ENCODE results near the gene LAMP5.

DNA sequence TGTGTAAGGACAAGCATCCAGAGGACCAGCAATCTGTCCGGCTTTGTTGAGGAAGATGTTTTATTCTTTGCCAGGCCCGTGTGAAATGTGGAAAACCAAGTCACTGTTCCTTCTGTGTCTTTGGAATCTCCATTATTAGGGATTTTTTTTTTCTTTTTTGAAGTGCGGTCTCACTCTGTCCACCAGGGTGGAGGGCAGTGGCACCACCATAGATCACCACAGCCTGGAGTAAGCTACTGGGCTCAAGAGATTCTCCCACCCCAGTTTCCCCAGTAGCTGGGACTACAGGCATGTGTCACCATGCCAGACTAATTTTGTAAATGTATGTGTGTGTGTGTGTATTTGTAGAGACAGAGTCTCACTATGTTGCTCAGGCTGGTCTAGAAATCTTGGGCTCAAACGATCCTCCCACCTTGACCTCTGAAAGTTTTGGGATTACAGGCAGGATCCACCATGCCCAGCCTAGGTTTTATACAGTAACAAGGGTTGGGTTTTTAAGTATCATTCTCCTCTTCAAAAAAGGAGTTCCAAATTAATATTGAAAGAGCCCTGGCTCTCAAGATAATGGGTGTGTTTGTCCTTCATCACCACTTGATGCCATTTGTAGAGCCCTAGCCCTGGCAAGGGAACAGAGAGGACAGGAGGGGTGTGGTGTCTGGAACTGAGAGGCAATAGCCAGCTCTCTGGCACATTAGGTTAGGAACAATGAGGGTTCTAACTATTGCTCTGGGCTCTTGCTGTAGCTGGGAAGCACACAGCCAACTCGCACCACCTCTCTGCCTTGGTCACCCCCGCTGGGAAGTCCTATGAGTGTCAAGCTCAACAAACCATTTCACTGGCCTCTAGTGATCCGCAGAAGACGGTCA, 3.1 kb downstream of the LAMP5 start:
- TF ChIP-seq, protein P1, sequence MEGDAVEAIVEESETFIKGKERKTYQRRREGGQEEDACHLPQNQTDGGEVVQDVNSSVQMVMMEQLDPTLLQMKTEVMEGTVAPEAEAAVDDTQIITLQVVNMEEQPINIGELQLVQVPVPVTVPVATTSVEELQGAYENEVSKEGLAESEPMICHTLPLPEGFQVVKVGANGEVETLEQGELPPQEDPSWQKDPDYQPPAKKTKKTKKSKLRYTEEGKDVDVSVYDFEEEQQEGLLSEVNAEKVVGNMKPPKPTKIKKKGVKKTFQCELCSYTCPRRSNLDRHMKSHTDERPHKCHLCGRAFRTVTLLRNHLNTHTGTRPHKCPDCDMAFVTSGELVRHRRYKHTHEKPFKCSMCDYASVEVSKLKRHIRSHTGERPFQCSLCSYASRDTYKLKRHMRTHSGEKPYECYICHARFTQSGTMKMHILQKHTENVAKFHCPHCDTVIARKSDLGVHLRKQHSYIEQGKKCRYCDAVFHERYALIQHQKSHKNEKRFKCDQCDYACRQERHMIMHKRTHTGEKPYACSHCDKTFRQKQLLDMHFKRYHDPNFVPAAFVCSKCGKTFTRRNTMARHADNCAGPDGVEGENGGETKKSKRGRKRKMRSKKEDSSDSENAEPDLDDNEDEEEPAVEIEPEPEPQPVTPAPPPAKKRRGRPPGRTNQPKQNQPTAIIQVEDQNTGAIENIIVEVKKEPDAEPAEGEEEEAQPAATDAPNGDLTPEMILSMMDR (IDR thresholded peaks at IDR 0.05; ENCODE audit: low read depth, low read length, poor library complexity, severe bottlenecking) = no peak
- no peak for TF ChIP-seq EZH2phosphoT487 (IDR thresholded peaks at IDR 0.05; ENCODE audit: borderline replicate concordance, low read length)

Data from DOHH2 (cell line).